HS-5 (cell line): Measurements from ENCODE around the gene C8B.

ENCODE experiments used
- DNase-seq: peaks from one replicate; pipeline ENCODE4 v3.0.0-alpha.2; 2012; ENCODE audit warnings: low read depth

Gene C8B

DNA sequence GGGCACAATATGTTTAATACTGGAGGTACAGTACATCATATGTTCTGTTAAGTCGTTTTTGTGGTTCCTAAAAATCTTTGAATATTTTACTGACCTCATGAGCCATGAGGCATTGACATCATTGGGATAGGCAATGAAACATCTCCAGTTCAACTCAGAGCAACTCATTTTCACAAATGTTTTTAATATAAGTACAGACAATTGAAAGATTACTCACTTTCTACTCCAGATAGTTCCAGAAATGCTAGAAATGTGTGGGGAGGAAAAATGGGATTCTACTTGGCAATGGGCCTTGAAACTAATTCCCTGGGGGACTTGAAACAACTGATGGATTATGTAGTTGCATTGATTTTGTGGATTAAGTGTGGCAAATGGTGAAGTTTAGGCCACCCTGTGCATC is 7.2 kb upstream of the C8B start:
- DNase-seq, result no peak

- DNase-seq, result no peak
These were observed 4.5 kb upstream of the C8B start for GRCh38 chr1:56970280-56970679.

- DNase-seq, result no peak
These were observed 3.2 kb upstream of the C8B start for GRCh38 chr1:56968878-56969495.

GRCh38 chr1:56967900-56968832 is 2.4 kb upstream of the C8B start:
- no peak for DNase-seq

DNA sequence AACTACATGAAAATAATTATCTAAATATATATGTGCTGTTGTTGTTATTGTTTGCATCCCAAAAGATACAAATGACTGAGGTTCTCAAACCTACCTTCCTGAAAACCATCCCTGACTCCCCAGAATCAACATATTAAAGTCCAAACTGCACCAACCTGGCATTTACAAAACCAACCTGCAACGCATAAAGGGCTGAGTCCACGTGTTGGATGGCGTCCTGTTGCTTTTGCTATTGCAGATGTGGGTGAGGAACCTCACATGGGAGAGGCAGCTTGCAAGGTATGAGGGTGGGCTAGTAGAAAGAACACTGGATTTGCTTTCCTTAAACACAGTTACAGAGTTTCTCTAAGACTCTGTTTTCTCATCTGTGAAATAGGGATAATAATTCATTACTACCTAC is 1.5 kb upstream of the C8B start:
- no peak for DNase-seq

- DNase-seq, result no peak
These were observed 834 bp upstream of the C8B start for GRCh38 chr1:56966698-56966999.

DNA sequence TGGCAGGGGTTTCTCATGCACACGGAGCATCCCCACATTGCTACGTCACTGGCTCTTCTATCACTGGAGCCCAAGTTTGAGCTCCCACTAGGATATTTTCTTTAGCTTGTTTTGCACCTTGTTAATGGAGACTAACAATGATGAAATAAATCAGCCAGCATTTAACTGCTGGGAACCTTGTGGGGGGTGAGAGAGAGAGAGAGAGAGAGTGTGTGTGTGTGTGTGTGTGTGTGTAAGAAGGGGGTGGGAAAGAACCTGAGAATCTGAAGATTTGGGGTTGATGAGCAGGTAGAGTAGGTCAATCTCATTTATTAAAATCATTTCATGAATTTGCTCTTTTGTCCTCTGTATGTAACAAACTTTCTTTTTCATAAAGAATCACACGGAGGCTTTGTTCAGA is 624 bp downstream of the C8B start:
- no peak for DNase-seq

DNA sequence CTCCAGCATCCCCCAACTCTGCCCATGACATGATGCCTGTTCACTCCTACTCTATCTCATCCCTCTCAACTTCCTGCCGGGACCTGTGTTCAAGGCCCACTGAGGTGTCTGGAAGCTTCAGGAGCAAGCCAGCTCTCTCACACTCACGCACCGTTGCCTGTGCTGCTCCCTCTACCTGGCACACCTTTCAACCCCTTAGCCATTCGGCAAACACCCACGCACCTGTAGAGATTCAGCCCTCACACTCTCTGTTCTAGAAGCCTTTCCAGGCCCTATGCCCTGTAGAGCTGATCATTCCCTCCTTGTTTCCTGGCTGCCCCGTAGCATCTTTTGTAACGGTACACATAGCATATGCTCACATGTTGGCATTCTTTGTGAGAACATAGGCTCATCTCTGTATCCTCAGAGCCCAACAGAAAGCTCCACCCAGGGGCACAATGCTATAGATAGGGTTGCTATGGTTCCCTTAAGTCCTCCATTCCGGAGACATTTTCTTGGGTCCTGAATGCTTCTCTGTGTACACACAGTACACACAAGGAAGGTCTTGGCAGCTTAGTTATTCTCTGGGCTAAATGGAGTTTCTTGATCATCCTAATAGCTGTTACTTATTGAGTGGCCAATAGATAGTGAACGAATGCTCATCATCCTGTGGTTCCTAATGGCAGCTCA is 1.3 kb downstream of the C8B start:
- no peak for DNase-seq

DNA sequence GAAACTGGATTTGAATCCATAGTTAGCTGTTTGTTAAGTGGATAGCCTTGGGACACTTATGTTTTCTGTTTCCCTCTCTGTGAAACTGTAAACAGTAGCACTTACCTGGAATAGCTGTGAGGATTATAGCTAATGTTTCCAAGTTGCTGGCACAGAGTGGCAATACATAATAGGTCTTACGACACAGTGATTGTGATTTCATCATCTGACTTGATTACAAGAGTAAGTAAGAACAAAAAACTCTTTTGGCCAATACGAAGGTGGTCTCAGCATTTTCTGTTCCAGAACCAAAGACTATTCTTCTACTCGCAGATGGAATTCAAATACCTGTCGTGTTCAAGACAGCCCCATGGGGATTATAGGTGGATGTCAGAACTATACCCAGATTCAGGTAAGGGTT is 2.1 kb downstream of the C8B start:
- DNase-seq, result no peak

DNA sequence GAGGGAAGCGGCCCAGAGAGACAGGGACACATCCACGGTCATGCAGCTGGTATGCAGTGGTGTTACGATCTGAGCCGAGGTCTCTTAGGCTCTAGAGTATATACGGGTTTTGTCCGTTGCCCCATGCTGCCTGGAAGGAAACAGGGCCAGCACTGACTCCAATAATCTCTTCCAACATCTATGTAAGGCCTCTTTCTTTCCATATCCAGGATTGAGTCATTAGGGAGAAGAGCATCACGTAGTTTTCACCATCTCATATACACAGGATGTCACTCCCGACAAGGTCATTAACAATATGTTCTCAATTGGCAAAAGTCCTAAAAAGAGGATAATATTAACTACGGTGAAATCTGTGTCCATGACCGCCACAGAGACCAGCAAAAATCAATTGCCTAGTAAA is 4.4 kb downstream of the C8B start:
- no peak for DNase-seq

GRCh38 chr1:56958526-56958925 is 7.3 kb downstream of the C8B start:
- no peak for DNase-seq

GRCh38 chr1:56957931-56958330 is 7.9 kb downstream of the C8B start:
- DNase-seq, result no peak

- no peak for DNase-seq
These were observed 11.2 kb downstream of the C8B start for GRCh38 chr1:56954664-56955063.

GRCh38 chr1:56953386-56953785 is 12.4 kb downstream of the C8B start:
- DNase-seq, result no peak

- DNase-seq, result no peak
These were observed 13.3 kb downstream of the C8B start for GRCh38 chr1:56952501-56952900.

GRCh38 chr1:56948403-56949023 is 17.3 kb downstream of the C8B start:
- DNase-seq, result no peak

GRCh38 chr1:56940039-56940438 is 25.8 kb downstream of the C8B start:
- DNase-seq, result no peak

GRCh38 chr1:56939209-56939608 is 26.6 kb downstream of the C8B start:
- DNase-seq, result no peak

GRCh38 chr1:56938646-56939045 is 27.2 kb downstream of the C8B start:
- no peak for DNase-seq

DNA sequence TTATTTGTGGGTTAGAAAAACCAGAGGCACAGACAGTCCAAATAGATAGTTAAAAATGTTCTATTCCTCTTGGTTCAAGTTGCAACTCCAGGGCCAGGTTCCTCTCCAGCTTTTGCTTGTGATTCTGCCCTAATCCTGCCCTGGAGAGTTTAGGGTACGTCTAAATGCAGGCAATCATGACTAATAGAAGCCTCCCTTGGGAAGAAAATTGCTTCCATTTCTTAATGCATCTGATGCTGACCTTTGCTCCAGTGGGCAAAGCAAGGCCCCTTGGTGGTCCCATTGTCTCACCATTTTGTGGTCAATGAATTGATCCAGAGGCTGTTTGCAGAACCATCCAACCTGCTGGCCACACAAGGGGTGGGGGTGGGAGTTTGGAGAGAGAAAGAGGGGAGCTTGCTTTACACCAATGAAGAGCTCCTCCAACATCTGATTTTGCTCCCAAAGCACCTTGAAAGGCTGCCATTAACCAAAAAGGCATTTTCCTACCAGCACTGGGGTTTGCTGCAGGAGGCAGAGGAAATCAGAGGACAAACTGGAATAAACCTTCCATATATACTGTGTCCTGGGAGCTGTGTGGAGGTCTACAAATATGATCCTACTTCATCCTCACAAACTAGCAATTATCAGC is 31.3 kb downstream of the C8B start:
- DNase-seq, result no peak

DNA sequence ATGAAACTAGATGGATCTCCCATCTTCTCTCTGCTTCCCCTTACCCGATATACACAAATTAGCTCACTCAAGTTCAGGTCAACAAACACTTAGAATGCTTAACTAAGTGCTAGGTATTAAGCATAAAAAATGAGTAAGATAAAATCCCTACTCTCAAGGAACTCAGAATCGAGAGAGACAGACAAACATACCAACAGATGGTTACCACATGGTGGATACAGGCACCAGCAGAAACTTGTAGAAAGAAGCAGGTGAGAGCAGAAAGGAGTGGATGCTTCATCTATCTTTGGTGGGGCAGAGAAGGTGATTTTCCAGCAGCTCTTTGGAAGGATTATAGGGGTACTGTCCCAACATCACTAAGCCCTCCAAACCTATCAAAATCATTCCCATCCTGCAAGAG is 32.2 kb downstream of the C8B start:
- DNase-seq, result no peak

DNA sequence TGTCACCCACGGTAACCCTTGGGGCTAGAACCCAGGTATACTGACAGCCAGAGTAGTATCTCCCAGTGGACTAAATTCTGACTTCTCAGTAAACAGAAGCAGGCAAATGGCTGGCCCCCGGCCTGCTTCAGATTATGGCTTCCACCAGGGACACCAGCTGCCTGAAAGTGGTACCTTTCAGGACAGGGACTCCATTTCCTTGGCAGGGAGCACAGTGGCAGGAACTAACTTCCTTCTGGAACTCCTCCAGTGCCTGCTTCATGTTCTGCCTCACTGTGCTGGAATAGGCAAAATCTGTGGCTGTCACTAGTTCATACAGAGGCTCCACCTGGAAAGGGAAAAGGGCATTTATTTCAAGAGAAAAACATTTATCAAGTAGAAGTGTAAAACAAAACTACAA is 32.7 kb downstream of the C8B start:
- no peak for DNase-seq
